ENCODE measurements around the gene LTBP4. TPM values are rescaled to one million over a fixed set of nuclear protein-coding genes. Genes with fewer than 3 reads are reported as not detected.
A peak's percentile ranks its signal among the peaks of the same experiment; 100 is the strongest.

The LTBP4 gene
- total and polyA plus RNA-seq, 10 donors = 26.5 to 197 (median 148) TPM

DNA sequence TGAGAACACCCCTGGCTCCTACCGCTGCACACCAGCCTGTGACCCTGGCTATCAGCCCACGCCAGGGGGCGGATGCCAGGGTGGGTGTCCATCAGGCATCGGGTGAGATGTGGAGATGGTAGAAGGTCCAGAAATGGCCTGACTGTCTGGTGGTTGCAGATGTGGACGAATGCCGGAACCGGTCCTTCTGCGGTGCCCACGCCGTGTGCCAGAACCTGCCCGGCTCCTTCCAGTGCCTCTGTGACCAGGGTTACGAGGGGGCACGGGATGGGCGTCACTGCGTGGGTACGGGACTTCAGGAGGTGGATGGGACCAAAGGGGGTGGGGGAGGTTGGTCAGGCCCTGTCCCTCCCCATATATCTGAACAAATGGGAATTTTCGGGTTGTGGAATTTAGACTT lies 15.8 kb downstream of the LTBP4 start:
- DNase-seq = no peak
- H3K4me1 ChIP-seq = peaks cover 5 to 36% (median 21%) of the 10 kb centered on the region in 6 donors
- H3K36me3 ChIP-seq = peaks cover 0 to 32% (median 22%) of the 10 kb centered on the region in 6 donors
- intact Hi-C loops (cut with DNase I; ENCODE audit: low total_unique reads) = no loop called here
- WGBS, 5 donors = 93 to 97% (median 94%) methylated on average over 16 to 17 of the region's 17 CpGs
- no peak overlapping the region for H3K27ac ChIP-seq
- TF ChIP-seq, protein P1, sequence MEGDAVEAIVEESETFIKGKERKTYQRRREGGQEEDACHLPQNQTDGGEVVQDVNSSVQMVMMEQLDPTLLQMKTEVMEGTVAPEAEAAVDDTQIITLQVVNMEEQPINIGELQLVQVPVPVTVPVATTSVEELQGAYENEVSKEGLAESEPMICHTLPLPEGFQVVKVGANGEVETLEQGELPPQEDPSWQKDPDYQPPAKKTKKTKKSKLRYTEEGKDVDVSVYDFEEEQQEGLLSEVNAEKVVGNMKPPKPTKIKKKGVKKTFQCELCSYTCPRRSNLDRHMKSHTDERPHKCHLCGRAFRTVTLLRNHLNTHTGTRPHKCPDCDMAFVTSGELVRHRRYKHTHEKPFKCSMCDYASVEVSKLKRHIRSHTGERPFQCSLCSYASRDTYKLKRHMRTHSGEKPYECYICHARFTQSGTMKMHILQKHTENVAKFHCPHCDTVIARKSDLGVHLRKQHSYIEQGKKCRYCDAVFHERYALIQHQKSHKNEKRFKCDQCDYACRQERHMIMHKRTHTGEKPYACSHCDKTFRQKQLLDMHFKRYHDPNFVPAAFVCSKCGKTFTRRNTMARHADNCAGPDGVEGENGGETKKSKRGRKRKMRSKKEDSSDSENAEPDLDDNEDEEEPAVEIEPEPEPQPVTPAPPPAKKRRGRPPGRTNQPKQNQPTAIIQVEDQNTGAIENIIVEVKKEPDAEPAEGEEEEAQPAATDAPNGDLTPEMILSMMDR (IDR thresholded peaks at IDR 0.05 in 8 of 11, conservative IDR thresholded peaks at IDR 0.05 in 3 of 11) = no peak
- TF ChIP-seq POLR2AphosphoS5 (IDR thresholded peaks at IDR 0.05) (peak in 1 of 3 donors; percentile 48), POLR2A (IDR thresholded peaks at IDR 0.05) (no peak)
- no peak overlapping the region for H3K4me3 ChIP-seq
- peaks cover 0 to 24% (median 8%) of the 10 kb centered on the region in 7 donors for H3K27me3 ChIP-seq (replicated peaks in 1 of 7)
- no peaks in the 10 kb centered on the region for H3K9me3 ChIP-seq

DNA sequence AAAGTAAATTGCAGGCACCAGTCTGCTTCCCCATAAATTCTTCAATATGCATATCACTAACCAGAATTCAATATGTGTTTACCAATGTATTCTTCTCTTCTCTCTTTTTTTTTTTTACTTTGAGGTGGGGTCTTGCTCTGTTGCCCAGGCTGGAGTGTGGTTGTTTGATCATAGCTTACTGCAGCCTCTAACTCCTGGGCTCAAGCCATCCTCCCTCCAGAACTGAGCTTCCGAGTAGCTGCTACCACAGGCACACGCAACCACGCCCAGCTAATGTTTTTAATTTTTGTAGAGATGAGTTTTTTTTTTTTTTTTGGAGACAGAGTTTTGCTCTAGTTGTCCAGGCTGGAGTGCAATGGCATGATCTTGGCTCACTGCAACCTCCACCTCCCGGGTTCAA lies 16.8 kb downstream of the LTBP4 start:
- Histone ChIP-seq H3K27ac (no peak overlapping the region), H3K9me3 (no peaks in the 10 kb centered on the region), H3K4me3 (no peak overlapping the region), H3K36me3 (peaks cover 0 to 42% (median 28%) of the 10 kb centered on the region in 6 donors), H3K27me3 (replicated peaks in 1 of 7) (peaks cover 0 to 21% (median 8%) of the 10 kb centered on the region in 7 donors), H3K4me1 (peaks cover 5 to 34% (median 19%) of the 10 kb centered on the region in 6 donors)
- TF ChIP-seq POLR2AphosphoS5 (IDR thresholded peaks at IDR 0.05) = no peak
- DNase-seq = no peak
- intact Hi-C loops (cut with DNase I; ENCODE audit: low total_unique reads) = no loop called here
- 87 to 98% (median 97%) methylated on average over 4 of the region's 4 CpGs for WGBS, 5 donors

DNA sequence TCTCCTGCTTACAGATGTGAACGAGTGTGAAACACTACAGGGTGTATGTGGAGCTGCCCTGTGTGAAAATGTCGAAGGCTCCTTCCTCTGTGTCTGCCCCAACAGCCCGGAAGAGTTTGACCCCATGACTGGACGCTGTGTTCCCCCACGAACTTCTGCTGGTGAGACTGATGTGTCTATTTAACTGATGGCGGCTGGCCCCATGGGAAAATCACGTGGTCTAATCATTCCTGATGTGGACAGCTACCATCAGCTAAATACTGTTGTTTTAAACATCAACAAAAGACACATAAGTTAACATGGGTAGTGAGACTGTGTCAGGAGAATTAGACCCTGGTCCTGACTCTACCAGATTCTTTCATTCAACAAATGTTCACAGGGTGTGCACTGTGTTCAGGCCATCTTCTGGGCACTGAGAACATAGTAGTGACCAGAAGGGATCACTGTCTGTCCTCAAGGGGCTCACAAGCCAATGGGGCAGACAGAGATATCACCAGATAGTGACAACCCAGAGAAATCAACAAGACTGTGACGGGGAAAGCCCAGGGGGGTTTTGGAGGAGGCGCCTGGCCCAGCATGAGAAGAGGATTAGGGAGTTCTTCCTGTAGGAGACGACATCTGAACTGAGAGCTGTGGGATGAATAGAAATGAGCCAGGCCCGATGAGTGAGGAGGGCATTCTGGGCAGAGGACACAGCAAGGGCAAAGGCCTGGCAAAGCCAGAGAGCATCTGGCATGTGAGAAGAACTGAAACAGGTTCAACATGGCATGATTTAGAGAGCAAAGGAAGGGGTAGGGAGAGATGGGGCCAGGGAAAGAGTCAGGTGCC lies 18.4 kb downstream of the LTBP4 start:
- TF ChIP-seq, protein P1 (IDR thresholded peaks at IDR 0.05 in 8 of 11, conservative IDR thresholded peaks at IDR 0.05 in 3 of 11) = no peak
- TF ChIP-seq POLR2AphosphoS5 (IDR thresholded peaks at IDR 0.05) (no peak), POLR2A (IDR thresholded peaks at IDR 0.05) (no peak)
- Histone ChIP-seq H3K36me3 (peaks cover 0 to 58% (median 30%) of the 10 kb centered on the region in 6 donors), H3K4me1 (peaks cover 3 to 18% (median 7%) of the 10 kb centered on the region in 6 donors), H3K4me3 (no peak overlapping the region), H3K9me3 (no peaks in the 10 kb centered on the region), H3K27me3 (replicated peaks in 1 of 7) (peaks cover 0 to 5% (median 3%) of the 10 kb centered on the region in 7 donors), H3K27ac (no peak overlapping the region)
- 74 to 82% (median 77%) methylated on average over 11 of the region's 11 CpGs for WGBS, 5 donors
- intact Hi-C loops (cut with DNase I; ENCODE audit: low total_unique reads) = no loop called here
- no peak for DNase-seq

DNA sequence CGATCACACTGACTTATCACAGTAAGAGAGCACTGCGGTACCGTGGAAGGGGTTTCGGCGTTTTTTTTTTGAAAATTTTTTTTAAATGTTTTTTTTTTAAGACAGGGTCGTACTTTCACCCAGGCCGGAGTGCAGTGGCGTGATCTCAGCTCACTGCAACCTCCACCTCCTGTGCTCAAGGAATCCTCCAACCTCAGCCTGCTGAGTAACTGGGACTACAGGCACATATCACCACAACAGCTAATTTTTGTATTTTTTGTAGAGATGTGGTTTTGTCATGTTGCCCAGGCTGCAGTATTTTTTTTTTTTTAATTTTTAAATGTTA lies 19.0 kb downstream of the LTBP4 start:
- Histone ChIP-seq H3K27me3 (replicated peaks in 1 of 7) (no peaks in the 10 kb centered on the region), H3K4me3 (no peak overlapping the region), H3K36me3 (peaks cover 0 to 61% (median 31%) of the 10 kb centered on the region in 6 donors), H3K4me1 (peaks cover 0 to 12% (median 2%) of the 10 kb centered on the region in 6 donors), H3K9me3 (no peaks in the 10 kb centered on the region), H3K27ac (no peak overlapping the region)
- no peak for DNase-seq
- 93 to 95% (median 94%) methylated on average over 8 of the region's 8 CpGs for WGBS, 5 donors
- TF ChIP-seq POLR2AphosphoS5 (IDR thresholded peaks at IDR 0.05) = no peak
- TF ChIP-seq POLR2A (IDR thresholded peaks at IDR 0.05) = no peak
- TF ChIP-seq, protein P1 (IDR thresholded peaks at IDR 0.05 in 8 of 11, conservative IDR thresholded peaks at IDR 0.05 in 3 of 11) = no peak
- intact Hi-C loops (cut with DNase I; ENCODE audit: low total_unique reads) = no loop called here

Data from spleen (tissue), 11 donors.